ENCODE measurements around the gene LOC101059915. TPM values are rescaled to one million over a fixed set of nuclear protein-coding genes. Genes with fewer than 3 reads are reported as not detected.

Gene LOC101059915

Small RNA genes lying within 50 kb of the gene (small RNA-seq; reads per million reads assigned to genes)
- not detected for gene BX276092.4

Other genes starting within 250 kb of the LOC101059915 start
- 10 to 100 TPM; 68.8 to 72.7 TPM for gene OGT, start 134.4 kb upstream of the LOC101059915 start, total RNA-seq
- 10 to 100 TPM; 10.8 to 25.9 TPM for gene OGT, start 134.4 kb upstream of the LOC101059915 start, polyA plus RNA-seq
- 1 to 10 TPM; 1.1 to 3.7 TPM for gene GCNA, start 89.1 kb upstream of the LOC101059915 start, total RNA-seq
- under 1 TPM; 0.18 to 0.35 TPM for gene GCNA, start 89.1 kb upstream of the LOC101059915 start, polyA plus RNA-seq
- under 1 TPM in 1 of 2 donors, not detected in 1; 0.25 TPM for gene CXCR3, start 49.0 kb upstream of the LOC101059915 start, total RNA-seq
- gene CXCR3, start 49.0 kb upstream of the LOC101059915 start, polyA plus RNA-seq: under 1 TPM; 0.25 to 0.27 TPM
- not detected for gene CXorf49, start 50.7 kb downstream of the LOC101059915 start, total RNA-seq
- not detected for gene CXorf49, start 50.7 kb downstream of the LOC101059915 start, polyA plus RNA-seq
- not detected for gene CXorf49B, start 95.8 kb downstream of the LOC101059915 start, total RNA-seq
- gene CXorf49B, start 95.8 kb downstream of the LOC101059915 start, polyA plus RNA-seq: not detected
- gene NHSL2, start 243.3 kb downstream of the LOC101059915 start, total RNA-seq: 1 to 10 TPM; 1.2 to 1.3 TPM
- gene NHSL2, start 243.3 kb downstream of the LOC101059915 start, polyA plus RNA-seq: under 1 TPM; 0.45 to 0.97 TPM

Measured in liver (tissue), 5 donors.